CD4-positive, alpha-beta T cell treated with Interleukin-1 beta for 1 hour (primary cell): Measurements from ENCODE around the gene BRSK1.

Experiments
- DNase-seq, 2 donors: peaks; one replicate each; pipeline ENCODE4 v3.0.0-alpha.2; 2020 to 2022

BRSK1 gene

GRCh38 chr19:55283548-55284377, at the start of gene BRSK1:
BRSK1 (plus strand) TSS chr19:55283997; CDS start chr19:55284443, 446 bp downstream.
- DNase-seq = peak; percentile 66 to 71

- DNase-seq = no peak
Measured at GRCh38 chr19:55238030-55238429, 45.8 kb upstream of the BRSK1 start.

- DNase-seq = no peak
Measured at GRCh38 chr19:55239004-55239403, 44.8 kb upstream of the BRSK1 start.

- DNase-seq = no peak
Measured at GRCh38 chr19:55240713-55241020, 43.1 kb upstream of the BRSK1 start.

GRCh38 chr19:55241143-55241934, 42.5 kb upstream of the BRSK1 start:
- DNase-seq = no peak

GRCh38 chr19:55241935-55242464, 41.8 kb upstream of the BRSK1 start:
- DNase-seq = no peak

GRCh38 chr19:55242517-55242916, 41.3 kb upstream of the BRSK1 start:
- no peak for DNase-seq

- no peak for DNase-seq
Measured at GRCh38 chr19:55244004-55244680, 39.7 kb upstream of the BRSK1 start.

- DNase-seq = no peak
Measured at GRCh38 chr19:55245236-55245904, 38.4 kb upstream of the BRSK1 start.

GRCh38 chr19:55246462-55247451, 37.0 kb upstream of the BRSK1 start:
- DNase-seq = no peak

GRCh38 chr19:55247621-55248099, 36.1 kb upstream of the BRSK1 start:
- DNase-seq = no peak

GRCh38 chr19:55248166-55248675, 35.6 kb upstream of the BRSK1 start:
- no peak for DNase-seq

- DNase-seq = no peak
Measured at GRCh38 chr19:55248704-55249103, 35.1 kb upstream of the BRSK1 start.

GRCh38 chr19:55249841-55250240, 34.0 kb upstream of the BRSK1 start:
- DNase-seq = no peak

GRCh38 chr19:55250262-55251036, 33.3 kb upstream of the BRSK1 start:
- DNase-seq = no peak

- peak; percentile 47 to 51 for DNase-seq
Measured at GRCh38 chr19:55251341-55252081, 32.3 kb upstream of the BRSK1 start.

- DNase-seq = no peak
Measured at GRCh38 chr19:55252760-55253663, 30.8 kb upstream of the BRSK1 start.
